Liver (tissue), 9 donors: Measurements from ENCODE around the gene CCDC8. TPM values are rescaled to one million over a fixed set of nuclear protein-coding genes. Genes with fewer than 3 reads are reported as not detected.

Source experiments
- DNase-seq: peaks from one replicate; pipeline ENCODE4 v3.0.0-alpha.2; 2017; ENCODE audit warnings: low spot score
- H3K27ac ChIP-seq, 2 donors: one replicate each; pipeline ENCODE4 v1.7.0; 2013; ENCODE audit warnings: inconsistent platforms in 2 of 2, low read length in 2 of 2, control low read depth in 1 of 2, low read depth in 1 of 2, mild to moderate bottlenecking in 1 of 2
- H3K27me3 ChIP-seq, 4 donors: one replicate each; pipeline versions ENCODE4 v1.6.1 to v1.7.0; 2013; ENCODE audit warnings: low read length in 3 of 4, inconsistent platforms in 1 of 4, mild to moderate bottlenecking in 1 of 4, moderate library complexity in 1 of 4; ENCODE audit not compliant: control insufficient read depth in 4 of 4, insufficient read depth in 4 of 4
- H3K36me3 ChIP-seq, 4 donors: one replicate each; pipeline versions ENCODE4 v1.6.1 to v1.7.0; 2013; ENCODE audit warnings: low read length in 3 of 4, mild to moderate bottlenecking in 3 of 4, low read depth in 1 of 4, moderate library complexity in 1 of 4; ENCODE audit not compliant: control insufficient read depth in 4 of 4, insufficient read depth in 3 of 4
- H3K4me1 ChIP-seq, 4 donors: one replicate each; pipeline versions ENCODE4 v1.6.1 to v1.7.0; 2013; ENCODE audit warnings: low read length in 3 of 4, mild to moderate bottlenecking in 3 of 4, moderate library complexity in 1 of 4; ENCODE audit not compliant: control insufficient read depth in 4 of 4, insufficient read depth in 4 of 4
- H3K4me3 ChIP-seq, 3 donors: one replicate each; pipeline versions ENCODE4 v1.6.1 to v1.7.0; 2013; ENCODE audit warnings: low read length in 3 of 3, control low read depth in 1 of 3, low read depth in 1 of 3, mild to moderate bottlenecking in 1 of 3
- H3K9ac ChIP-seq, 2 donors: one replicate each; pipeline ENCODE4 v1.7.0; 2013; ENCODE audit warnings: low read length in 2 of 2, mild to moderate bottlenecking in 2 of 2, moderate library complexity in 2 of 2, control low read depth in 1 of 2, low read depth in 1 of 2
- H3K9me3 ChIP-seq, 4 donors: one replicate each; pipeline versions ENCODE4 v1.6.1 to v1.7.0; 2013; ENCODE audit warnings: low read length in 3 of 4; ENCODE audit not compliant: control insufficient read depth in 4 of 4
- ATF3 ChIP-seq: IDR thresholded peaks from 2 replicates; pipeline ENCODE4 v1.6.1; 2016; ENCODE audit warnings: antibody characterized with exemption
- CTCF ChIP-seq: fragments of 150-350 bp; IDR thresholded peaks from 2 replicates; pipeline ENCODE4 v1.5.1; 2017; ENCODE audit warnings: improper control_type of control experiment, low read depth, low read length; ENCODE audit not compliant: missing input control
- EGR1 ChIP-seq, 2 donors: IDR thresholded peaks; 2 replicates each; pipeline ENCODE4 v1.6.1; 2016 to 2018; ENCODE audit warnings: antibody characterized with exemption in 2 of 2, low read depth in 2 of 2
- FOXA1 ChIP-seq: IDR thresholded peaks from 2 replicates; pipeline ENCODE4 v1.6.1; 2016; ENCODE audit warnings: antibody characterized with exemption
- FOXA2 ChIP-seq: IDR thresholded peaks from 2 replicates; pipeline ENCODE4 v1.6.1; 2016; ENCODE audit warnings: antibody characterized with exemption
- GABPA ChIP-seq, 2 donors: IDR thresholded peaks in 1 of 2; conservative IDR thresholded peaks in 1 of 2; 2 replicates each; pipeline ENCODE4 v1.6.1; 2016; ENCODE audit warnings: antibody characterized with exemption in 2 of 2, mild to moderate bottlenecking in 1 of 2, moderate library complexity in 1 of 2
- HNF4A ChIP-seq, 2 donors: conservative IDR thresholded peaks; 2 replicates each; pipeline ENCODE4 v1.6.1; 2016; ENCODE audit warnings: antibody characterized with exemption in 2 of 2, mild to moderate bottlenecking in 2 of 2
- HNF4G ChIP-seq: IDR thresholded peaks from 2 replicates; pipeline ENCODE4 v1.6.1; 2016; ENCODE audit warnings: antibody characterized with exemption
- JUND ChIP-seq, 2 donors: IDR thresholded peaks; 2 replicates each; pipeline ENCODE4 v1.6.1; 2016; ENCODE audit warnings: antibody characterized with exemption in 2 of 2
- MAX ChIP-seq: IDR thresholded peaks from 2 replicates; pipeline ENCODE4 v1.6.1; 2016; ENCODE audit warnings: antibody characterized with exemption
- NR2F2 ChIP-seq: IDR thresholded peaks from 2 replicates; pipeline ENCODE4 v1.6.1; 2016; ENCODE audit warnings: antibody characterized with exemption
- RAD21 ChIP-seq, 2 donors: IDR thresholded peaks; 2 replicates each; pipeline ENCODE4 v1.6.1; 2016; ENCODE audit warnings: antibody characterized with exemption in 2 of 2, mild to moderate bottlenecking in 2 of 2
- REST ChIP-seq: IDR thresholded peaks from 2 replicates; pipeline ENCODE4 v1.6.1; 2016; ENCODE audit warnings: antibody characterized with exemption, mild to moderate bottlenecking
- RXRA ChIP-seq, 2 donors: IDR thresholded peaks; 2 replicates each; pipeline ENCODE4 v1.6.1; 2017 to 2018; ENCODE audit warnings: antibody characterized with exemption in 2 of 2, mild to moderate bottlenecking in 1 of 2
- SP1 ChIP-seq: IDR thresholded peaks from 2 replicates; pipeline ENCODE4 v1.6.1; 2018; ENCODE audit warnings: antibody characterized with exemption, mild to moderate bottlenecking
- TAF1 ChIP-seq: conservative IDR thresholded peaks from 2 replicates; pipeline ENCODE4 v1.6.1; 2016; ENCODE audit warnings: antibody characterized with exemption, mild to moderate bottlenecking
- YY1 ChIP-seq: IDR thresholded peaks from 2 replicates; pipeline ENCODE4 v1.6.1; 2016; ENCODE audit warnings: antibody characterized with exemption, mild to moderate bottlenecking
- ZBTB33 ChIP-seq: IDR thresholded peaks from 2 replicates; pipeline ENCODE4 v1.6.1; 2016; ENCODE audit warnings: antibody characterized with exemption
- WGBS: extraction: QIAGEN DNeasy Blood & Tissue Kit; methylation state at CpG from one replicate; pipeline ENCODE4 v1.1.7; 2013; 5-methylcytosine and 5-hydroxymethylcytosine counted together
- polyA plus RNA-seq, 2 donors: library from polyadenylated mRNA; stranded (reverse) in 1 of 2; unstranded in 1 of 2; fragments of 200-250 nt in 1 of 2; fragments of >200 nt in 1 of 2; fragmentation: Nextera tagmentation in 1 of 2; extraction: Ambion mirVana in 1 of 2; gene quantifications; one replicate each; pipeline versions ENCODE4 v1.2.1 to v1.2.3, GENCODE V29; 2013 to 2015
- total RNA-seq, 2 donors: library from RNA; depleted of rRNA; stranded (reverse); fragments of >200 nt; gene quantifications; one replicate each; pipeline ENCODE4 v1.2.3, GENCODE V29; 2014
- donor health status: healthy.
- donor health status: healthy.
- donor health status: healthy.
- donor health status: healthy.
- donor health status: healthy.

CCDC8 gene
- total and polyA plus RNA-seq, 4 donors = 0.18 to 5.9 (median 0.62) TPM

- Histone ChIP-seq H3K4me1 (no peaks in the 10 kb centered on the region), H3K27ac (no peak overlapping the region), H3K27me3 (no peaks in the 10 kb centered on the region), H3K9ac (no peak overlapping the region), H3K4me3 (no peak overlapping the region), H3K36me3 (peaks cover 0 to 23% (median 8%) of the 10 kb centered on the region in 4 donors), H3K9me3 (no peaks in the 10 kb centered on the region)
- TF ChIP-seq ATF3 (no peak), JUND (IDR thresholded peaks at IDR 0.05) (no peak), YY1 (no peak), SP1 (no peak), HNF4G (no peak), GABPA (IDR thresholded peaks at IDR 0.05 in 1 of 2, conservative IDR thresholded peaks at IDR 0.05 in 1 of 2) (no peak), RXRA (IDR thresholded peaks at IDR 0.05) (no peak), TAF1 (no peak), REST (no peak), EGR1 (IDR thresholded peaks at IDR 0.05; ENCODE audit: low read depth in 2 of 2) (no peak), CTCF (no peak), FOXA1 (no peak), HNF4A (conservative IDR thresholded peaks at IDR 0.05) (no peak), RAD21 (IDR thresholded peaks at IDR 0.05) (no peak), FOXA2 (no peak), NR2F2 (no peak), ZBTB33 (no peak), MAX (no peak)
- 82% methylated on average over 21 of the region's 21 CpGs for WGBS
- DNase-seq = no peak
These were observed 19.6 kb downstream of the CCDC8 start for GRCh38 chr19:46393456-46394401.
